HG03095 (cell line): ENCODE results near the gene FAM228A.
"Not testable (repeated sequence)": the region's sequence is repeated elsewhere in the genome, so short reads cannot be mapped to it uniquely, and the experiment has no call there.

Experiments
- ATAC-seq: cut with Tn5 transposase; IDR thresholded peaks from one replicate; pipeline ENCODE4 v1.9.1; 2021; ENCODE audit warnings: moderate library complexity; ENCODE audit not compliant: unreplicated experiment

The FAM228A gene

DNA sequence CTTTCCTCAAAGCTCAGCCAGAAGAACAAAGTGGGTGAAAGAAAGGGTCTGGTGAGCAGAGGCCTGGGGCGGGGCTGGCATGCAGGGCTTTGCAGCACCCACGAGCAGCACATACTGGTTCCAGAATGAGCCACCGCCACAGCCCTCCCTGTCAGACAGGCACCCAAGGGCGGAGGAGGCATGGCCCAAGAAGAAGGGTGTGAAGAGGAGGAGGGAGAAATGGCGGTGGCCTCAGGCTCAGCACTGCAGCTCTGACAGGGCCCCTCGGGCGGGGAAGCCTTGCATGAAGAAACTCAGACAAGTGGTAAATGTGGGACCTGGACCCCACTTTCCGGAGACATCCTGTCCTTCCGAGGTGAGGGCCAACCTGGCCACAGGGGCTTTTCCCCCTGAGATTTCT lies 15.7 kb downstream of the FAM228A start:
- no peak for ATAC-seq

GRCh38 chr2:24191156-24191555 lies 16.3 kb downstream of the FAM228A start:
- no peak for ATAC-seq

- no peak for ATAC-seq
Measured at GRCh38 chr2:24191848-24192247, 17.0 kb downstream of the FAM228A start.

DNA sequence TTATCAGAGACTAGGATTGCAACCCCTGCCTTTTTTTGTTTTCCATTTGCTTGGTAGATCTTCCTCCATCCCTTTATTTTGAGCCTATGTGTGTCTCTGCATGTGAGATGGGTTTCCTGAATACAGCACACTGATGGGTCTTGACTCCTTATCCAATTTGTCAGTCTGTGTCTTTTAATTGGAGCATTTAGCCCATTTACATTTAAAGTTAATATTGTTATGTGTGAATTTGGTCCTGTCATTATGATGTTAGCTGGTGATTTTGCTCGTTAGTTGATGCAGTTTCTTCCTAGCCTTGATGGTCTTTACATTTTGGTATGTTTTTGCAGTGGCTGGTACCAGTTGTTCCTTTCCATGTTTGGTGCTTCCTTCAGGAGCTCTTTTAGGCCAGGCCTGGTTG lies 22.4 kb downstream of the FAM228A start:
- ATAC-seq: not testable (repeated sequence)

GRCh38 chr2:24199968-24200590 lies 25.2 kb downstream of the FAM228A start:
- no peak for ATAC-seq

DNA sequence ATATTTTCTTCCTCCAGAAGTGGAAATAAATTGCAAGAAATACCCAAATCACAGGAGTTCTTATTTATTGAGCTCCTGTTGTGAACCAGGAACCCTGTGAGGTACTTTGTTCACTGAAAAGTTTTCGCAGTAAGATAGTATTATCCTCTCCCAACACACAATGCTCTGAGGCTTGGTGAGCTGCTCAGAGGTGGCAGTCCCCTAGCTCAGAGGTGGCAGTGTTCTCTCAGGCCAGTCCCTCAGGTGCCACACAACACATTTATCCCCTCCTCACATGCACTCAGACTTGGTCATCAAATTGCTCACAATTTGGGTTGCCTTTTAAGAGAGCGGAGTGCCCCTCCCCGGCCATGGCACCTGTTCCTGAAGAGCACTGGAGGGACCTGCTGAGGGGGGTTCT lies 25.9 kb downstream of the FAM228A start:
- ATAC-seq: no peak

GRCh38 chr2:24203029-24203786 lies 28.4 kb downstream of the FAM228A start:
- no peak for ATAC-seq

DNA sequence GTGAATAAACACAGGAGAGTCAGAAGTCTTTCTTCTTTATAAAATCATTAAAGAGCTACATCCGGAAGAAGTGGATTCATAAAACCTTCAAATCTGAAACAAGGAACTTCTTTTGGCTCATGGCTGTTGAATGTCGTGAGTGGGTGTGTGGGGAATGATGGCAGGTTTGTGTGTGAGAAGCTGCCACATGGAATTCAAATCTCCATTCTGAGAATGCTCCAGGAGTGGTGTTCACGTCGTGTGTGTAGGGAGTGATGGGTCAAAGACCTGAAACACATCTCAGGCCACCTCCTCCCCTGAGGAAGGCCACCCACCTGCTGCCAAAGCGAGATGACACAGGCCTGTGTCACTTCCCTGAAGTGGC lies 28.9 kb downstream of the FAM228A start:
- ATAC-seq: no peak

DNA sequence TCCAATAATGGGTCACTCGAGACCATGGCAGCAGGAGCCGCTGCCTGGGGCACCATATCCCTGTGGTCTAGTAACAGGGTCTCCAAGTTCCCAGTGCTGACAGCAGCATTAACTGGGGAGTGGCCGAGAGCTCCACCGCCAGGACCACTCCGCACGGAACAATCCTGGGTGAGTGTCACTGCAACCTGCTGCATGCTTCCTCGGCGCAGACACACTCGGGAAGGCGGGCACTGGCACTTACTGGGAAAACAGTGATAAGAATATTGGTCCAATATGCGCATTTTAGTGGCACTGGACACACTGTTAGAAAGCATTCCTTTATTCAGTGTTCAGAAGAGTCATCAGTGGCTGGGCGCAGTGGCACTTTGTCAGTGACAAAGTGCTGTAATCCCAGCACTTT lies 29.7 kb downstream of the FAM228A start:
- no peak for ATAC-seq

DNA sequence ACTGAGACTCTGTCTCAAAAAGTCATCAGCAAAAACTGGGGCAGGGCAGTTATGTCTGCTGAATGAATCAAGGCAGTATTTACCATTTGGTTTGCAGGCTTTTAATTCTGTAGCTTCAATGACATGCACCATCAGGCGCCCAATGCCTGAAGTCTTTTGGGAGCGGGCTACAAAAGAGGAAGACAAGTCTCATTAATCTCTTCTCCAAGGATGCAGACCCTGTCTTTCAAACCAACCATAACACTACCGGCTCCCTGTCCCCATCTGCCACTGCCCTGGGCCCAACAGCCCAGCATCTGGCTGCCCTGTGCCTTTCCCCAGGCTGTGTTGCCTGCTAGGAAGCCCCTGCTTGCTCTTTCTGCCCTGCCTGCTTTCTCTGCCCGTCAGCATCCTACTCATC lies 30.3 kb downstream of the FAM228A start:
- no peak for ATAC-seq

DNA sequence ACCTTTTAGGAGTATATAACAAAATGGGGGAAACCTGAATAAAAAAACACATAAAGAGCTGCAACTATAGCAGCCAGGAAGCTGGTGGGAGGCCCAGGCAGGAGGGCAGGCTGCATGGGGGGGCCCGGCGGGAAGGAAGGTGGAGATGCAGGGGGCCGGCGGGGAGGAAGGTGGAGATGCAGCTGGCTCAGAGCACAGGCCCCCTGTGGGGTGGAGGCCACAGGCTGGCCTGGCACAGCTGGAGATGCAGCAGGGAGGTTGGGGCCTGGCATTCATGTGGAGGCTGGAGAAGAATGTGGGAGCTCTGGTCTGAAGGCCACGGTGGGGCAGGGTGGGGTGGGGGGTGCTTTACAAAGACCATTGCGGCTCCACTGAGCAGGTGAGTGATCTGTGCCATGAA lies 31.4 kb downstream of the FAM228A start:
- no peak for ATAC-seq

- no peak for ATAC-seq
Measured at GRCh38 chr2:24206714-24207113, 31.9 kb downstream of the FAM228A start.

DNA sequence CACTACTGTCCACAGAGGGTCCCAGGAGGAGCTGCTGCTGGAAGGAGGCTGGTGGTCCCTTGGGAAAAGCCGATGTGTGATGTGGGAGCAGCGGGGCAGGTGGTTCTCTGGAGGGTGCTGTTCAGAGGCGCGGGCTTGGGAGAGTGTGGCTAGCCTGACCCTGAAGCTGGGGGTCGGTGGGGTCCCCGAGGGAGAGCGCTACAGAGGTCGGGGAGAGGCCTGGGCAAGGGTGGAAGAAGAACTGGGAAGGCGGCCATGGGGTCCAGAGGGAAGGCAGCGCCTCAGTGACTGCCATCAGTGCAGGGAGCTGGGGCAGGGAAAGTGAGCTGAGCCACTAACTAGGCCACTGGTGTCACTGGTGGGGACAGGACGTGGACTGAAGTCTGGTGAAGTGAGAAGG lies 32.5 kb downstream of the FAM228A start:
- no peak for ATAC-seq

DNA sequence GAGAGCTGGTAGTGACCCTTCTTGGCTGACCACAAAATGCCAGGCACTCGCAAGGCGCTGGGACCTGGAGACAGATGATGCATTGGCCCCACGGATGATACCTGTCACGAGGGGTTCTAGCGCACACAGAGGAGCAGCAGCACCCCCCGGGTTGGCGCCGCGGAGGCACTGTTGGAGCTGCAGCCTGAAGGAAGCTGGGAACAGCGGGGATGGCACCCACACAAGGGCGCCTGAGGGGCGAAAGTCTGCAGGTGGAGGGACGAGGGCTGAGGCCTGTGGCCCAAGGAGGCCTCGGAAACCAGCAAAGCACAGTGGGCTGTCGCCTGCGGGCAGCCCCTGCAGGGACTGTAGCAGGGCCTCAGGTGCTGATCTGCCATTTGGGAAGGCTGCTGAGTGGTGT lies 33.6 kb downstream of the FAM228A start:
- no peak for ATAC-seq

GRCh38 chr2:24209389-24210105 lies 34.7 kb downstream of the FAM228A start:
- no peak for ATAC-seq

DNA sequence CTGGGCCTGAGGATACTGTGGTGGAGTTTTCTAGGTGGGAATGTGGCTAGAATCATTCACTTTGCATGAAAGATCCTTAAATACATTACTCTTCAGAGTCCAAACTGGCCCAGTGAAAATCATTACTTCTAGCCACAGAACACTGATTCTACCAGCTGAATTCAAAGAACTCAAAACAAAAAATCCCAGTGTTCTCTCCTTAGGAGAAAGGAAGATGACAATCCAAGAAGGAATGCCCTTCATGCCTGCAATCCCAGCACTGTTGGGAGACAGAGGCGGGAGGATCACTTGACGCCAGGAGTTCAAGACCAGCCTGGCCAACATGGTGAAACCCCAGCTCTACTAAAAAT lies 35.2 kb downstream of the FAM228A start:
- ATAC-seq: no peak

DNA sequence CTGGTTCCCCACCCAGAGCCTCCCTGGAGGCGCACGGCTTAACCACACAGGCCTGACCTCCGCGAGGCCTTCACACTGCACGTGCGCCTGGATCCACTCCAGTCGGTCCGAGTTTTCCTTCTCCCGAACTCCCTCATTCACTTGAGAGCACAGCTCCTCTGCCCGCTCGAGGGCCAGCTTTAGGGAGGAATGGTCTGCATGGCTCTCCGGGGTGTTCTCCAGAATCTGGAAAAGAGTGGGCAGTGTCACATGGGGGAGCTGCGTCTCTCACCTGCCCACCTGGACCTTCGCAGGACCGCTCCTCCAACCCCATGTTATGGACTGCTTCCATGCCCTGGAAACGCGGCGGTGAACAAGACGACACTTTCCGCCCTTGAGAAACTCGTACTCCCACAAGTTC lies 35.9 kb downstream of the FAM228A start:
- ATAC-seq: no peak

DNA sequence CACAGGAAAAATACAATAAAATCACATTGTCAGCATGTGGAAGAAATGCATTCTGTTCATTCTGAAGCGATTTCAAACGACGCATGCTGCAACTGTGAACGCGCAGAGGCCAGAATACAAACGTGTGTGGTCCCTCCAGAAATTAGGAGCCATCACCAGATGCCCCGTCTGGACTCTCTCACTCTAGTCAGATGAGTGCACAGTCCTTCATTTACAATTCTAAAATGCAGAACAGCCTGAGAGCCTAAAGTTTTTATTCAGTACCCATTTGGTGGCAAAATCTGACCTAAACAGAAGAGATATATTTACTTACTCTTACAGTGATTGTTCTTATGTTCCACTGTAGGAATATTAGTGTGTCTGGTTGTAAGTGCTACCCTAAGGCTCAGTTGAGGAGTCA lies 36.6 kb downstream of the FAM228A start:
- ATAC-seq: no peak

- ATAC-seq: peak; percentile 90
Measured at GRCh38 chr2:24214880-24215279, 40.0 kb downstream of the FAM228A start.

DNA sequence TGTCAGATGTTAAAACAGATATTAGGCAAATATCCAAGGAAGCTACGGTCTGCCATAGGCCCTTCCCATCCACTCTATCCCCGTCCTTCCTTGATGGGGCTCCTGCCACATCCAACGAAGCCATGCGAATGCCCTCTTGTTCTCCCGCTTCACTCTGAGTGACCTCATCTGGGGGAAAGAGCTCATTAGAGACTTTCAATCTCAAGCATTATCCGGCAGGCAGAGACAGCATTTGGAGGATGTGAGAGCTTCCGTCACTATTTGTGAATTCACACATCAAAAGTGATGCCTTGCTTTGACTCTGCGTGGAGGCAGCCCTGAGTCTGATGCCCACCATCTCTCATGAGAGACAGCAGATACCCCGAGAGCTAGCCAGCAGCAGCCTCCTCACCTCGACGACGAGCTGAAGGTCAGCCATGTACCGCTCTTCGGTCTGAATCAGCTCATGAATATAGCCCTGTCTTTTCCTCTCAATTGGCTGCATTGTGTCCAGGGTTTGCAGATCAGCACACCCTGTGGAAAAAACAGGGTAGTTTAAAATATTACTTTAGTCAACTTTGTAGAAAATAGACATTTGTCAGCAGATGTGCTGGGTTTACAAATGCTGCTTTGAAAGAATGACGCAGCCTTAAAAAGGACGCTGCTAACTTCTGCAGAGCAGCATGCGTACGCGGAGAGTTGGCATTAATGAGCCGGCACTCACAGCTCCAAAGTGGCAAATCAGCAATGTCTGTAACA lies 45.9 kb downstream of the FAM228A start:
- no peak for ATAC-seq

DNA sequence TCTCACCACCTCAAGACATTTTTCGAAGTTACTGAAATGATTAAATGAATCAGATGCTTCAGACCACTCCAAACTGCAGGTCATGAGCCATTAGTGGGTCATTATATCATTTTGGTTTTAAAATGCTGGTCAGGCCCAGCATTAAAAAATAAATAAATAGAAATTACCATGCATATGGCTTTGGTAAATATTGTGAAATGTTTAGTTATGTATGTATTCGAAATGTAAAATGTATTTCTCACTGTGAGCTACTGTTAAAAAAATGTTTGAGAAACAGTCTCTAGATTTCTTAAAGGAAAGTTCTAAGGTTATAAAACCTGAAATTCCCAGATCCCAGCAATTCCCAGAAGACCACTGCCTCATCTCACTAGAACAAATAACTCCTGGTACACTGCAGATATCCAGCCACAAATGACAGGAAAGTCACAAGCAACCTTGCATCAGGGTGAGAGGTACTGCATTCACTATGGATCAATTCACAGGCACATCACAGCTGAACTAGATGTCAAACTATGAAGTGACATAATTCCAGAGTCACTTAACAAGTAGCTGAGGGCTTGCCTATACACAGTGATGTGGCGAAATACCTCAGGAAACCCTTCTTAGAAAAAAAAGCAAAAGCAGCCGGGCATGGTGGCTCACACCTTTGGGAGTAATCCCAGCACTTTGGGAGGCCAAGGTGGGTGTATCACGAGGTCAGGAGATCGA lies 46.6 kb downstream of the FAM228A start:
- ATAC-seq: no peak
